ENCODE data around the gene APOL6. TPM values are rescaled to one million over a fixed set of nuclear protein-coding genes. Genes with fewer than 3 reads are reported as not detected.
"Not testable (repeated sequence)": the region's sequence is repeated elsewhere in the genome, so short reads cannot be mapped to it uniquely, and the experiment has no call there.

APOL6 gene
- total and polyA plus RNA-seq, 8 donors: 3.9 to 21.5 (median 8.7) TPM

DNA sequence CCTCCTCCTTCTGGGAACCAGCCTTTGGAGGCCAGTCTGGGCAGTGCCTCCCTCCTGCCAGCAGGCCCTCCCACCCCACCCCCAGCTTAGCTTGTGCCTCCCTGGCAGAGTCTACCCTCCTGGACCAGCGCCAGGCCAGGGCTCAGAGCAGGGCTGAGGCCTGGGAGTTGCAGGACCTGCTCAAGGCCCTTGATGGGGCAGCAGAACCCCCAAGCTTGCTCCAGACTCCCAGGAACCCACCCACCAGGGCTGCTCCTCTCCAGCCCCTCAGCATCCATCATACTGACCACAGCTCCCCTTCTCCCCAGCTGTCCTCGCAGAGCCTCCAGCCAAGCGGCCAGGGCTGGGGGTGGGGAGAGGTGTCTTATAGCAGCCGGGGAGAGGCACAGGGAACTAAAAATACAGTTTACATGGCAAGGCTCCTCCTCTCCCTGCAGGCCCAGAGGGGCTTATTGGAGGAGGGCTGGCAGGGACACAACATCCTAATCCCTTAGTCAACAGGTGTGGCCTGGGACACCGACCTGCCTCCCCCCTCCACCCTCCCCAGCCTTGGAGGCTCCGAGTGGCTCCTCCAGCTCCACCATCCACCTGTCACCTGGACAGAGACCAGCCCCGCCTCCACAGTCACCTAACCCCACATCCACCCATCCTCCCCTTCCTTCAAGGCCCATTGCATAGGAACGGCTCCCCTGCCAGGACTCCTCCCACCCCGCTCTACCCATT lies 25.9 kb upstream of the APOL6 start:
- DNase-seq: peak; percentile 46 to 73
- Histone ChIP-seq H3K9me3 (no peaks in the 10 kb centered on the region), H3K4me1 (peaks cover 6 to 39% (median 26%) of the 10 kb centered on the region in 4 donors), H3K36me3 (no peaks in the 10 kb centered on the region), H3K27me3 (no peaks in the 10 kb centered on the region), H3K27ac (peak overlapping the region in 4 of 5 donors; percentile 2 to 54 (median 12)), H3K4me3 (no peak overlapping the region)
- WGBS, 5 donors: 49 to 66% (median 56%) methylated on average over 7 to 9 of the region's 9 CpGs
- TF ChIP-seq, protein P1, sequence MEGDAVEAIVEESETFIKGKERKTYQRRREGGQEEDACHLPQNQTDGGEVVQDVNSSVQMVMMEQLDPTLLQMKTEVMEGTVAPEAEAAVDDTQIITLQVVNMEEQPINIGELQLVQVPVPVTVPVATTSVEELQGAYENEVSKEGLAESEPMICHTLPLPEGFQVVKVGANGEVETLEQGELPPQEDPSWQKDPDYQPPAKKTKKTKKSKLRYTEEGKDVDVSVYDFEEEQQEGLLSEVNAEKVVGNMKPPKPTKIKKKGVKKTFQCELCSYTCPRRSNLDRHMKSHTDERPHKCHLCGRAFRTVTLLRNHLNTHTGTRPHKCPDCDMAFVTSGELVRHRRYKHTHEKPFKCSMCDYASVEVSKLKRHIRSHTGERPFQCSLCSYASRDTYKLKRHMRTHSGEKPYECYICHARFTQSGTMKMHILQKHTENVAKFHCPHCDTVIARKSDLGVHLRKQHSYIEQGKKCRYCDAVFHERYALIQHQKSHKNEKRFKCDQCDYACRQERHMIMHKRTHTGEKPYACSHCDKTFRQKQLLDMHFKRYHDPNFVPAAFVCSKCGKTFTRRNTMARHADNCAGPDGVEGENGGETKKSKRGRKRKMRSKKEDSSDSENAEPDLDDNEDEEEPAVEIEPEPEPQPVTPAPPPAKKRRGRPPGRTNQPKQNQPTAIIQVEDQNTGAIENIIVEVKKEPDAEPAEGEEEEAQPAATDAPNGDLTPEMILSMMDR (IDR thresholded peaks at IDR 0.05): no peak
- TF ChIP-seq POLR2AphosphoS5 (IDR thresholded peaks at IDR 0.05): no peak
- no peak for TF ChIP-seq EP300 (IDR thresholded peaks at IDR 0.05)
- no peak for TF ChIP-seq POLR2A (IDR thresholded peaks at IDR 0.05)
- intact Hi-C loops (cut with DNase I; ENCODE audit: low total_unique reads): loop anchor here (10.0 kb wide), 1 partner anchor 502 kb away; no protein-coding TSS in a partner anchor

DNA sequence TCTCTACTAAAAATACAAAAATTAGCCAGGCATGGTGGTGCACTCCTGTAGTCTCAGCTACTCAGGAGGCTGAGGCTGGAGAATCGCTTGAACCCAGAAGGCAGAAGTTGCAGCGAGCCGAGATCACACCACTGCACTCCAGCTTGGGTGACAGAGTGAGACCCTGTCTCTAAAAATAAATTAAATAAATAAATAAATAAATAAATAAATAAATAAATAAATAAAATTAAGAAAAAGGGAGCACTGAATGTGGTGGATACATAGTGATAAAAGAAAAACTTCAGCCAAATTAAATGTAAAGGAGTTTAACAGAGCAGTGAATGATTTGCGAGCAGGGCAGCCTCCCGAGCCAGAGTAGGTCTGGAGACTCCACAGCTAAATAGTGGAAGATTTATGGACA lies 24.4 kb upstream of the APOL6 start:
- WGBS, 5 donors: 90 to 96% (median 94%) methylated on average over 5 of the region's 5 CpGs
- not testable (repeated sequence) for H3K27ac ChIP-seq, H3K27me3 ChIP-seq, DNase-seq, H3K4me3 ChIP-seq, H3K36me3 ChIP-seq, H3K9me3 ChIP-seq
- peaks cover 6 to 41% (median 30%) of the 10 kb centered on the region in 4 donors for H3K4me1 ChIP-seq
- intact Hi-C loops (cut with DNase I; ENCODE audit: low total_unique reads): loop anchor here (10.0 kb wide), 1 partner anchor 501 kb away; no protein-coding TSS in a partner anchor

DNA sequence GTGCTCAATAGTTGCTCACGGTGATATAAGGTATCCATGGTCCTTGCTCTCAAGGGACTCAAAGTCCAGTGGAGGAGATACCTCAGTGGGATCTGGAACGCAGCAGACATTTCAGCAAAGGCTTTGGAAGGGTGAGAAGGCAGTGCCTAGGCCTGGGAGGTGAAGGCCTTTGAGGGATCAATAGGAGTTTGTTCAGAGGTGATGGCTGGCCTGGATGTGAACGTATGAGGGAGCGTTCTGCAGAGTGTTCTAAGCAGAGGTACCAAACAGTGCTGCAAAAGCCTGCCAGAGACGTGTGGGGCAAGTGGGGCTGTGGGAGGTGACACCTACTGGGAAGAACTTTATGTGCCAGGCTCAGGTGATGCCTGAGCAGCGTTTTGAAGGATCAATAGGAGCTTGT lies 23.7 kb upstream of the APOL6 start:
- intact Hi-C loops (cut with DNase I; ENCODE audit: low total_unique reads): loop anchor here (10.0 kb wide), 1 partner anchor 500 kb away; no protein-coding TSS in a partner anchor
- H3K27ac ChIP-seq: no peak overlapping the region
- 85 to 95% (median 90%) methylated on average over 6 of the region's 6 CpGs for WGBS, 5 donors
- no peak for DNase-seq
- H3K4me1 ChIP-seq: peaks cover 8 to 41% (median 33%) of the 10 kb centered on the region in 4 donors
- no peak overlapping the region for H3K4me3 ChIP-seq
- TF ChIP-seq EP300 (IDR thresholded peaks at IDR 0.05): no peak
- TF ChIP-seq, protein P1 (IDR thresholded peaks at IDR 0.05): no peak
- no peak for TF ChIP-seq POLR2A (IDR thresholded peaks at IDR 0.05)
- no peak for TF ChIP-seq POLR2AphosphoS5 (IDR thresholded peaks at IDR 0.05)
- H3K27me3 ChIP-seq: no peaks in the 10 kb centered on the region
- no peaks in the 10 kb centered on the region for H3K36me3 ChIP-seq
- H3K9me3 ChIP-seq: no peaks in the 10 kb centered on the region

DNA sequence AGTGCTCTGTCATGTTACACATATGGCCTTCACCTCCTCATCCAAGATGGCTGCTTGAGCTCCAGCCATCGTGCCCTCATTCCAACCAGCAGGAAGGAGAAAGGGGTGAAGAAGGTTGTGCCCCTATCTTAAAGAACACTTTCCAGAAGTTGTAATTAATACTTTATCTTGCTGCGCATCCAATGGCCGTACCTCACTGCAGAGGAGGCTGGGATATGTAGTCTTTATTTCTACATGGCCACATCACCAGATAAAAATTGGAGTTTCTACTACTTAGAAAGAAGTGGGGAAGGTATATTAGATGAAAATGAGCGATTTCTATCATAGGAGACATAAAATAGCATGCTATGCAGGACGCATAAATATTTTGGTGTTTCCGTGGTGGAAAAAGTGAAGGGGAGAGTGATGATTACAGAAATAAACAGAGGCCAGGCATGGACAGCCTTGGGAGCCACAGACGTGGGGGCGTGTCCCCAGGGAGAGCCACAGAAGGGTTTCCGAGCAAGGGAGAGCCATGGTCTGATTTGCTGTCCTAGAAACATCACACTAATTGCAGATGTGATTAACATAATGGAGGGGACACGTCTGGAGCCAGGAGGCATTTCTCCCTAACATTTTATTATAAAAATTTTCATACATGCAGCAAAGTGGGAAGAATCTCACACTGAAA lies 22.3 kb upstream of the APOL6 start:
- 62 to 72% (median 68%) methylated on average over 10 of the region's 10 CpGs for WGBS, 5 donors
- Histone ChIP-seq H3K27me3 (no peaks in the 10 kb centered on the region), H3K4me1 (peaks cover 11 to 46% (median 32%) of the 10 kb centered on the region in 4 donors), H3K27ac (no peak overlapping the region), H3K4me3 (no peak overlapping the region), H3K36me3 (no peaks in the 10 kb centered on the region), H3K9me3 (no peaks in the 10 kb centered on the region)
- no peak for TF ChIP-seq EP300 (IDR thresholded peaks at IDR 0.05)
- TF ChIP-seq POLR2AphosphoS5 (IDR thresholded peaks at IDR 0.05): no peak
- TF ChIP-seq POLR2A (IDR thresholded peaks at IDR 0.05): no peak
- TF ChIP-seq, protein P1 (IDR thresholded peaks at IDR 0.05): no peak
- intact Hi-C loops (cut with DNase I; ENCODE audit: low total_unique reads): loop anchor here (10.0 kb wide), 1 partner anchor 499 kb away; no protein-coding TSS in a partner anchor
- no peak for DNase-seq
